KMS-11 (cell line): ENCODE results near the gene PALM3.

ENCODE experiments used
- H2AFZ ChIP-seq: fragments of 200-600 bp; sonication (generic); 2 replicates; pipeline ENCODE4 v1.6.1; 2016; ENCODE audit warnings: antibody characterized with exemption, mixed run types, low read depth
- H3K27ac ChIP-seq: fragments of 200-600 bp; sonication (generic); 2 replicates; pipeline ENCODE4 v1.6.1; 2016; ENCODE audit warnings: mild to moderate bottlenecking, mixed run types
- H3K27me3 ChIP-seq: fragments of 200-600 bp; sonication (generic); 2 replicates; pipeline ENCODE4 v1.6.1; 2017; ENCODE audit warnings: mild to moderate bottlenecking, low read depth, mixed run types, moderate library complexity; ENCODE audit not compliant: insufficient read depth
- H3K36me3 ChIP-seq: fragments of 200-600 bp; sonication (generic); 2 replicates; pipeline ENCODE4 v1.6.1; 2017; ENCODE audit warnings: mild to moderate bottlenecking, mixed run types; ENCODE audit not compliant: insufficient read depth
- H3K4me1 ChIP-seq: fragments of 200-600 bp; sonication (generic); 2 replicates; pipeline ENCODE4 v1.6.1; 2016; ENCODE audit warnings: mild to moderate bottlenecking, low read depth, mixed run types; ENCODE audit not compliant: poor library complexity, severe bottlenecking
- H3K4me2 ChIP-seq: fragments of 200-600 bp; sonication (generic); 2 replicates; pipeline ENCODE4 v1.7.0; 2016; ENCODE audit warnings: mild to moderate bottlenecking, mixed run types
- H3K4me3 ChIP-seq: fragments of 200-600 bp; sonication (generic); IDR thresholded peaks from 2 replicates; pipeline ENCODE4 v1.6.1; 2017; ENCODE audit warnings: low read depth, low read length, mixed read lengths; ENCODE audit not compliant: insufficient read depth
- H3K79me2 ChIP-seq: fragments of 200-600 bp; sonication (generic); 2 replicates; pipeline ENCODE4 v1.6.1; 2016; ENCODE audit warnings: low read depth, mixed run types; ENCODE audit not compliant: insufficient read depth
- H3K9ac ChIP-seq: fragments of 200-600 bp; sonication (generic); 2 replicates; pipeline ENCODE4 v1.6.1; 2016; ENCODE audit warnings: mild to moderate bottlenecking, mixed run types
- H4K20me1 ChIP-seq: fragments of 200-600 bp; sonication (generic); 2 replicates; pipeline ENCODE4 v1.6.1; 2016; ENCODE audit warnings: mild to moderate bottlenecking, mixed run types; ENCODE audit not compliant: insufficient read depth
- CTCF ChIP-seq: fragments of 200-600 bp; sonication (generic); conservative IDR thresholded peaks from 2 replicates; pipeline ENCODE4 v1.6.1; 2017; ENCODE audit warnings: low read depth, mild to moderate bottlenecking, antibody characterized with exemption, low read length, moderate library complexity, mixed read lengths

Gene PALM3

GRCh38 chr19:14102102-14102696 lies 40.3 kb upstream of the PALM3 start:
- Histone ChIP-seq H3K4me2 (peak overlapping the region; percentile 40), H4K20me1 (no peaks in the 10 kb centered on the region), H3K4me1 (peaks cover 57% of the 10 kb centered on the region), H3K79me2 (no peaks in the 10 kb centered on the region), H3K27me3 (no peaks in the 10 kb centered on the region), H3K4me3 (no peak overlapping the region), H3K9ac (peak overlapping the region; percentile 4; the same call in 1 of the 2 replicates), H3K27ac (peak overlapping the region; percentile 53), H2AFZ (peak overlapping the region; percentile 21), H3K36me3 (no peaks in the 10 kb centered on the region)
- TF ChIP-seq CTCF = no peak

GRCh38 chr19:14101003-14101545 lies 39.2 kb upstream of the PALM3 start:
- Histone ChIP-seq H3K36me3 (no peaks in the 10 kb centered on the region), H3K27ac (no peak overlapping the region; the same call in 1 of the 2 replicates)

GRCh38 chr19:14097532-14098151 lies 35.8 kb upstream of the PALM3 start:
- no peak overlapping the region for H3K4me2 ChIP-seq
- no peak overlapping the region for H3K9ac ChIP-seq
- no peak for TF ChIP-seq CTCF
- no peaks in the 10 kb centered on the region for H4K20me1 ChIP-seq
- H3K4me1 ChIP-seq = peaks cover 28% of the 10 kb centered on the region
- no peaks in the 10 kb centered on the region for H3K36me3 ChIP-seq
- no peak overlapping the region for H3K27ac ChIP-seq
- no peaks in the 10 kb centered on the region for H3K27me3 ChIP-seq
- H3K79me2 ChIP-seq = no peaks in the 10 kb centered on the region
- no peak overlapping the region for H3K4me3 ChIP-seq
- H2AFZ ChIP-seq = no peak overlapping the region

More at GRCh38 chr19:14101003-14101545, 39.2 kb upstream of the PALM3 start:
- H3K4me3 ChIP-seq = no peak overlapping the region
- no peak for TF ChIP-seq CTCF
- peaks cover 57% of the 10 kb centered on the region for H3K4me1 ChIP-seq
- H3K9ac ChIP-seq = no peak overlapping the region
- H2AFZ ChIP-seq = no peak overlapping the region
- no peaks in the 10 kb centered on the region for H4K20me1 ChIP-seq
- no peak overlapping the region for H3K4me2 ChIP-seq
- no peaks in the 10 kb centered on the region for H3K27me3 ChIP-seq
- no peaks in the 10 kb centered on the region for H3K79me2 ChIP-seq

GRCh38 chr19:14096272-14096992 lies 34.6 kb upstream of the PALM3 start:
- no peak overlapping the region for H3K4me3 ChIP-seq
- TF ChIP-seq CTCF = no peak
- no peaks in the 10 kb centered on the region for H3K36me3 ChIP-seq
- H3K4me2 ChIP-seq = no peak overlapping the region
- H3K9ac ChIP-seq = no peak overlapping the region
- peaks cover 25% of the 10 kb centered on the region for H3K4me1 ChIP-seq
- no peaks in the 10 kb centered on the region for H3K79me2 ChIP-seq
- no peak overlapping the region for H2AFZ ChIP-seq
- no peaks in the 10 kb centered on the region for H4K20me1 ChIP-seq
- no peak overlapping the region for H3K27ac ChIP-seq
- H3K27me3 ChIP-seq = no peaks in the 10 kb centered on the region
